GM23338 (cell line): ENCODE measurements around the gene ARF3. TPM values are rescaled to one million over a fixed set of nuclear protein-coding genes. Genes with fewer than 3 reads are reported as not detected.

Experiments used
- ATAC-seq: fragments of 200-7000 bp; cut with Tn5 transposase; 3 replicates; pipeline ENCODE4 v1.9.1; 2020
- DNase-seq: peaks from one replicate; pipeline ENCODE4 v3.0.0-alpha.2; 2015; ENCODE audit warnings: low spot score
- H2AFZ ChIP-seq: fragments of 200-600 bp; sonication (generic); 2 replicates; pipeline ENCODE4 v1.8.0; 2016; ENCODE audit warnings: antibody characterized with exemption, mild to moderate bottlenecking, moderate library complexity
- H3F3A ChIP-seq: fragments of 200-600 bp; sonication (generic); replicated peaks from 2 replicates; pipeline ENCODE4 v1.8.0; 2017; ENCODE audit warnings: antibody characterized with exemption, mixed run types, low read depth
- H3K27ac ChIP-seq: fragments of 200-600 bp; sonication (generic); 2 replicates; pipeline ENCODE4 v1.6.1; 2016; ENCODE audit warnings: low read depth
- H3K27me3 ChIP-seq: fragments of 200-600 bp; sonication (generic); 2 replicates; pipeline ENCODE4 v1.8.0; 2016; ENCODE audit warnings: mild to moderate bottlenecking, mixed run types, moderate library complexity; ENCODE audit not compliant: insufficient read depth
- H3K36me3 ChIP-seq: fragments of 200-600 bp; sonication (generic); 2 replicates; pipeline ENCODE4 v1.8.0; 2016; ENCODE audit warnings: mild to moderate bottlenecking; ENCODE audit not compliant: insufficient read depth
- H3K4me1 ChIP-seq: fragments of 200-600 bp; sonication (generic); 2 replicates; pipeline ENCODE4 v1.8.0; 2016; ENCODE audit warnings: mild to moderate bottlenecking, moderate library complexity; ENCODE audit not compliant: insufficient read depth
- H3K4me2 ChIP-seq: fragments of 200-600 bp; sonication (generic); 2 replicates; pipeline ENCODE4 v1.7.1; 2017; ENCODE audit warnings: mixed run types
- H3K4me3 ChIP-seq: fragments of 200-600 bp; sonication (generic); 2 replicates; pipeline ENCODE4 v1.6.1; 2016; ENCODE audit warnings: mixed run types
- H3K79me2 ChIP-seq: fragments of 200-600 bp; sonication (generic); replicated peaks from 2 replicates; pipeline ENCODE4 v1.8.0; 2017; ENCODE audit warnings: mild to moderate bottlenecking; ENCODE audit not compliant: insufficient read depth
- H3K9me2 ChIP-seq: fragments of 200-600 bp; sonication (generic); 2 replicates; pipeline ENCODE4 v1.8.0; 2017; ENCODE audit not compliant: insufficient read depth
- H4K20me1 ChIP-seq: fragments of 200-600 bp; sonication (generic); replicated peaks from 2 replicates; pipeline ENCODE4 v1.8.0; 2017; ENCODE audit warnings: mild to moderate bottlenecking; ENCODE audit not compliant: insufficient read depth
- H3K27ac Mint-ChIP-seq: 2 replicates; pipeline ENCODE4 v1.8.0; 2020; ENCODE audit warnings: inconsistent platforms, mild to moderate bottlenecking, moderate library complexity, mixed read lengths
- H3K27me3 Mint-ChIP-seq: 3 replicates; pipeline ENCODE4 v1.8.0; 2022; ENCODE audit warnings: low read depth, mild to moderate bottlenecking, moderate library complexity, mixed read lengths, inconsistent platforms; ENCODE audit not compliant: insufficient read depth, poor library complexity
- H3K36me3 Mint-ChIP-seq: 3 replicates; pipeline ENCODE4 v1.8.0; 2021; ENCODE audit warnings: low read depth, mild to moderate bottlenecking, inconsistent platforms, moderate library complexity, mixed read lengths
- H3K4me1 Mint-ChIP-seq: 3 replicates; pipeline ENCODE4 v1.8.0; 2020; ENCODE audit warnings: mild to moderate bottlenecking, inconsistent platforms, mixed read lengths
- H3K4me3 Mint-ChIP-seq: 3 replicates; pipeline ENCODE4 v1.8.0; 2021; ENCODE audit warnings: moderate library complexity, mild to moderate bottlenecking, inconsistent platforms, mixed read lengths
- H3K9me3 Mint-ChIP-seq: 3 replicates; pipeline ENCODE4 v1.8.0; 2020; ENCODE audit warnings: moderate library complexity, mild to moderate bottlenecking, inconsistent platforms, mixed read lengths
- ETS1 ChIP-seq: IDR thresholded peaks from 2 replicates; pipeline ENCODE4 v1.6.1; 2016; ENCODE audit warnings: antibody characterized with exemption
- EZH2 ChIP-seq: fragments of 200-600 bp; sonication (generic); IDR thresholded peaks from one replicate; pipeline ENCODE4 v1.8.0; 2017; ENCODE audit warnings: antibody characterized with exemption, mild to moderate bottlenecking, low read depth; ENCODE audit not compliant: unreplicated experiment
- EZH2phosphoT487 ChIP-seq: fragments of 200-600 bp; sonication (generic); IDR thresholded peaks from one replicate; pipeline ENCODE4 v1.8.1; 2018; ENCODE audit warnings: antibody characterized with exemption; ENCODE audit not compliant: unreplicated experiment
- REST ChIP-seq: IDR thresholded peaks from one replicate; pipeline ENCODE4 v1.6.1; 2018; ENCODE audit warnings: antibody characterized with exemption; ENCODE audit not compliant: unreplicated experiment
- ZNF114 ChIP-seq: fragments of 250-450 bp; sonication (Bioruptor Pico); IDR thresholded peaks from 2 replicates; pipeline ENCODE4 v1.5.0; 2020; ENCODE audit warnings: mild to moderate bottlenecking, moderate library complexity
- ZNF331 ChIP-seq: fragments of 250-450 bp; sonication (Bioruptor Pico); IDR thresholded peaks from 2 replicates; pipeline ENCODE4 v1.5.0; 2020; ENCODE audit warnings: low read depth, mild to moderate bottlenecking, moderate library complexity
- polyA plus RNA-seq: library from polyadenylated mRNA; unstranded; fragments of >200 nt; fragmentation: Nextera tagmentation; extraction: Ambion mirVana; gene quantifications from 2 replicates; pipeline ENCODE4 v1.2.1, GENCODE V29; 2016
- total RNA-seq: library from RNA; depleted of rRNA; stranded (reverse); fragments of >200 nt; shearing (Covaris generic); gene quantifications from 2 replicates; pipeline ENCODE4 v1.2.3, GENCODE V29; 2014
- TF ChIP-seq, protein P1 (sequence below), 2 experiments: fragments of 200-600 bp in 1 of 2; sonication (generic) in 1 of 2; conservative IDR thresholded peaks; 2 replicates each; pipeline versions ENCODE4 v1.5.1 to v1.6.1; 2016 to 2017; ENCODE audit warnings: antibody characterized with exemption in 2 of 2, low read depth in 2 of 2, mild to moderate bottlenecking in 2 of 2, moderate library complexity in 1 of 2

The ARF3 gene
- total and polyA plus RNA-seq, 2 experiments from 2014 or later = 53.9 to 125 TPM

DNA sequence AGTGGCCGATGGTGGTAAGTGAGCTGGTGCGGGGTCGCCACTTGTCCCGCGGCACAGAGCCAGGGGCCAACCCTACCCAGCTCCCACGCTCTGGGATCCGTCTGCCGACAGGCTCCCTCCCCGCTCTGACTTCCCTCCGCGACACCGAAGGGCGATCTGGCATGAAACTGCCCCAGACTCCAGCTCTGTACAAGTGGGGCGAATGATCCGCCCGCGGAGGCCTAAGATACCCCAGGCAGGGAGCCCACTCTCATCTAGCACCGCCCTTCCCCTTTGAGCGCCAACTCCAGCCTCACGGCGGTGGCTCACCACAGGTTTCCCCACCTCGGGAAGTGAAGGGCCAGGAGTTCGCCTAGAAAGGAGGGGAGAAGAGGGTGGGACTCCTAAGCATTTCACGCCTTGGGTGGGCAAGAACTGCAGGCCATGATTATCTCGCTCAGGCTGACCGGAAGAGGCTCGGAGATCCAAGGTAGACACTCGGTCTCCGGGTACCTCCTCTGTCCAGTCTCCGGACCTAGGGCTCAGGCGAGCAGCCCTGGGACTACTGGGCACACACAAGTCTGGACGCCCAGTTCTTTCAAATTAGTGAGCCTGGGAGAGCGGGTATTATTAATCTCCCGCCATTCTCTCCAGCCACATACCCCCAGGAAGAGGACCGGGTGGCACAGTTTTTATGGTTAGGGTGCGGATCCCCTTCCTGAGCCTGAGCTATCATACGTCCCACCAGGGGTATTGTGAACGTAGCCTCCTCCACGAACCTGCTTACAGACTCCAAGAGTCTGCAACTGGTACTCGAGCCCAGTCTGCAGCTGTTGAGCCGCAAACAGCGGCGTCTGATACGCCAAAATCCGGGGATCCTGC is 21.7 kb upstream of the ARF3 start (continued):
- TF ChIP-seq REST = no peak
- no peak for TF ChIP-seq ZNF331 (CRISPR knock-in tag)
- peak; percentile 37 for TF ChIP-seq EZH2phosphoT487
- TF ChIP-seq, protein P1, sequence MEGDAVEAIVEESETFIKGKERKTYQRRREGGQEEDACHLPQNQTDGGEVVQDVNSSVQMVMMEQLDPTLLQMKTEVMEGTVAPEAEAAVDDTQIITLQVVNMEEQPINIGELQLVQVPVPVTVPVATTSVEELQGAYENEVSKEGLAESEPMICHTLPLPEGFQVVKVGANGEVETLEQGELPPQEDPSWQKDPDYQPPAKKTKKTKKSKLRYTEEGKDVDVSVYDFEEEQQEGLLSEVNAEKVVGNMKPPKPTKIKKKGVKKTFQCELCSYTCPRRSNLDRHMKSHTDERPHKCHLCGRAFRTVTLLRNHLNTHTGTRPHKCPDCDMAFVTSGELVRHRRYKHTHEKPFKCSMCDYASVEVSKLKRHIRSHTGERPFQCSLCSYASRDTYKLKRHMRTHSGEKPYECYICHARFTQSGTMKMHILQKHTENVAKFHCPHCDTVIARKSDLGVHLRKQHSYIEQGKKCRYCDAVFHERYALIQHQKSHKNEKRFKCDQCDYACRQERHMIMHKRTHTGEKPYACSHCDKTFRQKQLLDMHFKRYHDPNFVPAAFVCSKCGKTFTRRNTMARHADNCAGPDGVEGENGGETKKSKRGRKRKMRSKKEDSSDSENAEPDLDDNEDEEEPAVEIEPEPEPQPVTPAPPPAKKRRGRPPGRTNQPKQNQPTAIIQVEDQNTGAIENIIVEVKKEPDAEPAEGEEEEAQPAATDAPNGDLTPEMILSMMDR (conservative IDR thresholded peaks at IDR 0.05; ENCODE audit: low read depth in 2 of 2) = no peak
- TF ChIP-seq ZNF114 (CRISPR knock-in tag) = no peak
- TF ChIP-seq ETS1 = no peak
- peak; percentile 91 for TF ChIP-seq EZH2

GRCh38 chr12:48978291-48978740 is 21.0 kb upstream of the ARF3 start, which contains the start of gene WNT1:
Gene WNT1, plus strand, starts transcription at chr12:48978322. Its CDS starts 329 bp downstream, at chr12:48978651.
- Histone ChIP-seq H3K4me2 (peak within 1 kb of the TSS; percentile 88), H4K20me1 (peaks cover 19% of the 10 kb centered on the region), H3K4me1 (peaks cover 25% of the 10 kb centered on the region; the same call in 1 of the 2 replicates), H3F3A (peaks cover 15% of the 10 kb centered on the region; the same call in 1 of the 2 replicates), H3K4me3 (peak within 1 kb of the TSS; percentile 59), H3K27me3 (peaks cover 100% of the 10 kb centered on the region), H3K9me2 (no peaks in the 10 kb centered on the region), H3K27ac (no peak within 1 kb of the TSS), H3K79me2 (no peaks in the 10 kb centered on the region), H3K36me3 (no peaks in the 10 kb centered on the region), H2AFZ (peak within 1 kb of the TSS; percentile 52; the same call in 1 of the 2 replicates)
- Mint-ChIP-seq H3K36me3 (no peaks in the 10 kb centered on the region), H3K4me3 (peak within 1 kb of the TSS; percentile 69), H3K27ac (no peak within 1 kb of the TSS), H3K4me1 (peaks cover 38% of the 10 kb centered on the region), H3K27me3 (peaks cover 99% of the 10 kb centered on the region), H3K9me3 (no peaks in the 10 kb centered on the region; the same call in 1 of the 3 replicates)
- peak; percentile 21 for ATAC-seq
- no peak for DNase-seq
- TF ChIP-seq ETS1 (no peak), EZH2phosphoT487 (peak; percentile 89), EZH2 (peak; percentile 78)
